SK-N-SH (cell line): ENCODE measurements around the gene STXBP6.

Experiments used
- EP300 ChIP-seq, 2 experiments: IDR thresholded peaks; 2 replicates each; pipeline versions ENCODE4 v1.4.0 to v1.6.1; 2012; ENCODE audit warnings: borderline replicate concordance in 1 of 2, low read depth in 1 of 2, low read length in 1 of 2
- EZH2phosphoT487 ChIP-seq: fragments of 200-600 bp; sonication (generic); IDR thresholded peaks from 2 replicates; pipeline ENCODE4 v1.6.1; 2017; ENCODE audit warnings: low read depth, mixed run types, mild to moderate bottlenecking, antibody characterized with exemption, moderate library complexity, borderline replicate concordance
- FOSL2 ChIP-seq: IDR thresholded peaks from 2 replicates; pipeline ENCODE4 v1.4.0; 2012; ENCODE audit warnings: low read depth, mild to moderate bottlenecking, moderate library complexity, borderline replicate concordance
- FOXJ3 ChIP-seq: sonication (generic); formaldehyde crosslinking; IDR thresholded peaks from 2 replicates; pipeline ENCODE4 v1.5.1; 2020; ENCODE audit warnings: mild to moderate bottlenecking, missing genetic modification reagents
- GABPA ChIP-seq: IDR thresholded peaks from 2 replicates; pipeline ENCODE4 v1.4.0; 2012; ENCODE audit warnings: low read depth, mild to moderate bottlenecking
- NRF1 ChIP-seq: IDR thresholded peaks from 2 replicates; pipeline ENCODE4 v1.6.1; 2012; ENCODE audit warnings: low read depth, mild to moderate bottlenecking, low read length
- PBX3 ChIP-seq: IDR thresholded peaks from 2 replicates; pipeline ENCODE4; 2012
- RAD21 ChIP-seq: IDR thresholded peaks from 2 replicates; pipeline ENCODE4 v1.6.1; 2012; ENCODE audit warnings: mild to moderate bottlenecking, low read length
- RFX5 ChIP-seq: IDR thresholded peaks from 2 replicates; pipeline ENCODE4 v1.6.1; 2012; ENCODE audit warnings: mild to moderate bottlenecking, improper control_type of control experiment, low read length
- SMC3 ChIP-seq: IDR thresholded peaks from 2 replicates; pipeline ENCODE4 v1.6.1; 2012; ENCODE audit warnings: low read depth, low read length, improper control_type of control experiment
- TAF1 ChIP-seq: IDR thresholded peaks from 2 replicates; pipeline ENCODE4 v1.6.1; 2012; ENCODE audit warnings: low read depth, mild to moderate bottlenecking, low read length, moderate library complexity, borderline replicate concordance
- TCF12 ChIP-seq: IDR thresholded peaks from 2 replicates; pipeline ENCODE4 v1.4.0; 2012
- USF2 ChIP-seq: fragments of 150-350 bp; IDR thresholded peaks from 2 replicates; pipeline ENCODE4 v1.6.1; 2017; ENCODE audit warnings: antibody characterized with exemption, low read length, low read depth, borderline replicate concordance
- TF ChIP-seq, protein P1 (sequence below): fragments of 200-600 bp; sonication (generic); IDR thresholded peaks from 2 replicates; pipeline ENCODE4 v1.6.1; 2017; ENCODE audit warnings: antibody characterized with exemption, mild to moderate bottlenecking, moderate library complexity

DNA sequence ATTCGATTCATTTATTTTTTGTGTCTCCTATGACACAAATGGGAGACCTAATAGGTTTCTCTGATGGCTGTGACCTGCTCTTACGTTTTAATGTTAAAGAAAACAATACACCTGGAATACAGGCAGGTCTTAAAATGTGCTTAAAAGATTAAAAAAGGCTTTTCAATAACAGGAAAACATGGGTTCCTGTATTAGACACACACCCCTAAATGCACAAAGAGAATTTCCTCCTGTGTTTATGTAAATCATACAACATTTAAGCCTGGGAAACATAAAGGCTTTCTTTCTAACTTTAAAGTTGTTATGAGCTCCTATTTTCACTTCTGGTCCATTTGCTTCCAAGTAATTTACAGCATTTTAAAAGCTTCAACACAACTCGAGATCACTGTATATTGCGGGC, 191.3 kb downstream of the STXBP6 start:
- TF ChIP-seq, protein P1, sequence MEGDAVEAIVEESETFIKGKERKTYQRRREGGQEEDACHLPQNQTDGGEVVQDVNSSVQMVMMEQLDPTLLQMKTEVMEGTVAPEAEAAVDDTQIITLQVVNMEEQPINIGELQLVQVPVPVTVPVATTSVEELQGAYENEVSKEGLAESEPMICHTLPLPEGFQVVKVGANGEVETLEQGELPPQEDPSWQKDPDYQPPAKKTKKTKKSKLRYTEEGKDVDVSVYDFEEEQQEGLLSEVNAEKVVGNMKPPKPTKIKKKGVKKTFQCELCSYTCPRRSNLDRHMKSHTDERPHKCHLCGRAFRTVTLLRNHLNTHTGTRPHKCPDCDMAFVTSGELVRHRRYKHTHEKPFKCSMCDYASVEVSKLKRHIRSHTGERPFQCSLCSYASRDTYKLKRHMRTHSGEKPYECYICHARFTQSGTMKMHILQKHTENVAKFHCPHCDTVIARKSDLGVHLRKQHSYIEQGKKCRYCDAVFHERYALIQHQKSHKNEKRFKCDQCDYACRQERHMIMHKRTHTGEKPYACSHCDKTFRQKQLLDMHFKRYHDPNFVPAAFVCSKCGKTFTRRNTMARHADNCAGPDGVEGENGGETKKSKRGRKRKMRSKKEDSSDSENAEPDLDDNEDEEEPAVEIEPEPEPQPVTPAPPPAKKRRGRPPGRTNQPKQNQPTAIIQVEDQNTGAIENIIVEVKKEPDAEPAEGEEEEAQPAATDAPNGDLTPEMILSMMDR = no peak
- TF ChIP-seq NRF1 (no peak), TAF1 (no peak), PBX3 (no peak), GABPA (no peak), TCF12 (no peak), SMC3 (no peak), EP300 (IDR thresholded peaks at IDR 0.05; ENCODE audit: borderline replicate concordance in 1 of 2, low read depth in 1 of 2, low read length in 1 of 2) (no peak), FOXJ3 (CRISPR knock-in tag) (no peak), FOSL2 (no peak), USF2 (no peak), EZH2phosphoT487 (no peak), RFX5 (no peak), RAD21 (no peak)
